ENCODE results near the gene TTLL5.
"Not testable (repeated sequence)": the region's sequence is repeated elsewhere in the genome, so short reads cannot be mapped to it uniquely, and the experiment has no call there.

TTLL5 gene

GRCh38 chr14:75672605-75673192 lies 11.7 kb downstream of the TTLL5 start:
- Histone ChIP-seq H3K27me3 (ENCODE audit: control insufficient read depth, insufficient read depth, low read length) (no peaks in the 10 kb centered on the region), H3K9ac (ENCODE audit: low read length) (no peak overlapping the region), H3K36me3 (ENCODE audit: control insufficient read depth, low read depth, low read length) (peaks cover 14% of the 10 kb centered on the region)

GRCh38 chr14:75673345-75674035 lies 12.4 kb downstream of the TTLL5 start:
- Histone ChIP-seq H3K9ac (ENCODE audit: low read length) (no peak overlapping the region), H3K27ac (ENCODE audit: low read length) (no peak overlapping the region), H3K4me1 (ENCODE audit: control insufficient read depth, low read depth, low read length) (no peaks in the 10 kb centered on the region), H3K4me3 (ENCODE audit: low read length) (no peak overlapping the region), H3K27me3 (ENCODE audit: control insufficient read depth, insufficient read depth, low read length) (no peaks in the 10 kb centered on the region), H3K36me3 (ENCODE audit: control insufficient read depth, low read depth, low read length) (peaks cover 14% of the 10 kb centered on the region), H3K9me3 (ENCODE audit: control insufficient read depth, low read depth, low read length) (no peaks in the 10 kb centered on the region)

More at GRCh38 chr14:75672605-75673192, 11.7 kb downstream of the TTLL5 start:
- no peak overlapping the region for H3K27ac ChIP-seq (ENCODE audit: low read length)
- no peaks in the 10 kb centered on the region for H3K9me3 ChIP-seq (ENCODE audit: control insufficient read depth, low read depth, low read length)
- H3K4me1 ChIP-seq (ENCODE audit: control insufficient read depth, low read depth, low read length) = no peaks in the 10 kb centered on the region
- no peak overlapping the region for H3K4me3 ChIP-seq (ENCODE audit: low read length)

- Histone ChIP-seq H3K4me1 (ENCODE audit: control insufficient read depth, low read depth, low read length) (no peaks in the 10 kb centered on the region), H3K4me3 (ENCODE audit: low read length) (no peak overlapping the region), H3K27me3 (ENCODE audit: control insufficient read depth, insufficient read depth, low read length) (no peaks in the 10 kb centered on the region), H3K36me3 (ENCODE audit: control insufficient read depth, low read depth, low read length) (peaks cover 4% of the 10 kb centered on the region), H3K9ac (ENCODE audit: low read length) (no peak overlapping the region), H3K9me3 (ENCODE audit: control insufficient read depth, low read depth, low read length) (no peaks in the 10 kb centered on the region), H3K27ac (ENCODE audit: low read length) (no peak overlapping the region)
These were observed 14.4 kb downstream of the TTLL5 start for GRCh38 chr14:75675265-75675960.

- Histone ChIP-seq H3K9ac (ENCODE audit: low read length) (no peak overlapping the region), H3K27ac (ENCODE audit: low read length) (no peak overlapping the region), H3K36me3 (ENCODE audit: control insufficient read depth, low read depth, low read length) (peaks cover 36% of the 10 kb centered on the region), H3K27me3 (ENCODE audit: control insufficient read depth, insufficient read depth, low read length) (no peaks in the 10 kb centered on the region), H3K4me3 (ENCODE audit: low read length) (no peak overlapping the region), H3K4me1 (ENCODE audit: control insufficient read depth, low read depth, low read length) (no peaks in the 10 kb centered on the region), H3K9me3 (ENCODE audit: control insufficient read depth, low read depth, low read length) (no peaks in the 10 kb centered on the region)
These were observed 24.9 kb downstream of the TTLL5 start for GRCh38 chr14:75685910-75686309.

- Histone ChIP-seq H3K27me3 (ENCODE audit: control insufficient read depth, insufficient read depth, low read length) (no peaks in the 10 kb centered on the region), H3K4me3 (ENCODE audit: low read length) (no peak overlapping the region), H3K27ac (ENCODE audit: low read length) (no peak overlapping the region), H3K36me3 (ENCODE audit: control insufficient read depth, low read depth, low read length) (peaks cover 37% of the 10 kb centered on the region), H3K9ac (ENCODE audit: low read length) (no peak overlapping the region), H3K4me1 (ENCODE audit: control insufficient read depth, low read depth, low read length) (no peaks in the 10 kb centered on the region), H3K9me3 (ENCODE audit: control insufficient read depth, low read depth, low read length) (no peaks in the 10 kb centered on the region)
These were observed 28.0 kb downstream of the TTLL5 start for GRCh38 chr14:75689012-75689411.

GRCh38 chr14:75690010-75690409 lies 29.0 kb downstream of the TTLL5 start:
- Histone ChIP-seq H3K9me3 (ENCODE audit: control insufficient read depth, low read depth, low read length) (no peaks in the 10 kb centered on the region), H3K27me3 (ENCODE audit: control insufficient read depth, insufficient read depth, low read length) (no peaks in the 10 kb centered on the region), H3K4me3 (ENCODE audit: low read length) (no peak overlapping the region), H3K36me3 (ENCODE audit: control insufficient read depth, low read depth, low read length) (peaks cover 33% of the 10 kb centered on the region), H3K9ac (ENCODE audit: low read length) (no peak overlapping the region), H3K27ac (ENCODE audit: low read length) (no peak overlapping the region), H3K4me1 (ENCODE audit: control insufficient read depth, low read depth, low read length) (no peaks in the 10 kb centered on the region)

GRCh38 chr14:75695025-75695424 lies 34.0 kb downstream of the TTLL5 start:
- not testable (repeated sequence) for H3K4me3 ChIP-seq (ENCODE audit: low read length); H3K27ac ChIP-seq (ENCODE audit: low read length); H3K9ac ChIP-seq (ENCODE audit: low read length); H3K27me3 ChIP-seq (ENCODE audit: control insufficient read depth, insufficient read depth, low read length); H3K4me1 ChIP-seq (ENCODE audit: control insufficient read depth, low read depth, low read length); H3K9me3 ChIP-seq (ENCODE audit: control insufficient read depth, low read depth, low read length)
- H3K36me3 ChIP-seq (ENCODE audit: control insufficient read depth, low read depth, low read length) = peaks cover 44% of the 10 kb centered on the region

- Histone ChIP-seq H3K4me1 (ENCODE audit: control insufficient read depth, low read depth, low read length) (no peaks in the 10 kb centered on the region), H3K27me3 (ENCODE audit: control insufficient read depth, insufficient read depth, low read length) (no peaks in the 10 kb centered on the region), H3K36me3 (ENCODE audit: control insufficient read depth, low read depth, low read length) (peaks cover 32% of the 10 kb centered on the region), H3K27ac (ENCODE audit: low read length) (no peak overlapping the region), H3K9ac (ENCODE audit: low read length) (no peak overlapping the region), H3K4me3 (ENCODE audit: low read length) (no peak overlapping the region), H3K9me3 (ENCODE audit: control insufficient read depth, low read depth, low read length) (no peaks in the 10 kb centered on the region)
These were observed 36.3 kb downstream of the TTLL5 start for GRCh38 chr14:75697386-75697785.

GRCh38 chr14:75697918-75698317 lies 36.9 kb downstream of the TTLL5 start:
- Histone ChIP-seq H3K36me3 (ENCODE audit: control insufficient read depth, low read depth, low read length) (peaks cover 32% of the 10 kb centered on the region), H3K9me3 (ENCODE audit: control insufficient read depth, low read depth, low read length) (no peaks in the 10 kb centered on the region), H3K27me3 (ENCODE audit: control insufficient read depth, insufficient read depth, low read length) (no peaks in the 10 kb centered on the region), H3K4me1 (ENCODE audit: control insufficient read depth, low read depth, low read length) (no peaks in the 10 kb centered on the region), H3K4me3 (ENCODE audit: low read length) (no peak overlapping the region), H3K9ac (ENCODE audit: low read length) (no peak overlapping the region), H3K27ac (ENCODE audit: low read length) (no peak overlapping the region)

GRCh38 chr14:75699331-75699730 lies 38.3 kb downstream of the TTLL5 start:
- Histone ChIP-seq H3K4me1 (ENCODE audit: control insufficient read depth, low read depth, low read length) (no peaks in the 10 kb centered on the region), H3K4me3 (ENCODE audit: low read length) (no peak overlapping the region), H3K27ac (ENCODE audit: low read length) (no peak overlapping the region), H3K27me3 (ENCODE audit: control insufficient read depth, insufficient read depth, low read length) (no peaks in the 10 kb centered on the region), H3K9me3 (ENCODE audit: control insufficient read depth, low read depth, low read length) (no peaks in the 10 kb centered on the region), H3K36me3 (ENCODE audit: control insufficient read depth, low read depth, low read length) (peaks cover 21% of the 10 kb centered on the region), H3K9ac (ENCODE audit: low read length) (no peak overlapping the region)

- no peak overlapping the region for H3K4me3 ChIP-seq (ENCODE audit: low read length)
- no peak overlapping the region for H3K9ac ChIP-seq (ENCODE audit: low read length)
- H3K27ac ChIP-seq (ENCODE audit: low read length) = no peak overlapping the region
- no peaks in the 10 kb centered on the region for H3K27me3 ChIP-seq (ENCODE audit: control insufficient read depth, insufficient read depth, low read length)
- H3K36me3 ChIP-seq (ENCODE audit: control insufficient read depth, low read depth, low read length) = peaks cover 21% of the 10 kb centered on the region
- no peaks in the 10 kb centered on the region for H3K9me3 ChIP-seq (ENCODE audit: control insufficient read depth, low read depth, low read length)
- H3K4me1 ChIP-seq (ENCODE audit: control insufficient read depth, low read depth, low read length) = no peaks in the 10 kb centered on the region
These were observed 39.2 kb downstream of the TTLL5 start for GRCh38 chr14:75700295-75700694.

All from iPS-18a (cell line).